ENCODE measurements around the gene DMRTC1. TPM values are rescaled to one million over a fixed set of nuclear protein-coding genes. Genes with fewer than 3 reads are reported as not detected.
"Not testable (repeated sequence)": the region's sequence is repeated elsewhere in the genome, so short reads cannot be mapped to it uniquely, and the experiment has no call there.

The DMRTC1 gene, protein sequence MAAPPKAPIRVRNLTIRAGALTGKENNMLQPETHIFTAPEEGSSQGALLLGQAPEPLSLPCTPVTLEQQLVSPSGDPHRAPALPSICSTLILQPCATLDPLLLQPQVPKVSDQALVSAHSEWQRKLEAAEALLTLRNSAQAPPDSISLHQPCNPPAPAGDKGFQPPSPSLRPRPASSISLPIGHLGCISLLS
- not detected for total RNA-seq
- long read RNA-seq, result 0 reads

DNA sequence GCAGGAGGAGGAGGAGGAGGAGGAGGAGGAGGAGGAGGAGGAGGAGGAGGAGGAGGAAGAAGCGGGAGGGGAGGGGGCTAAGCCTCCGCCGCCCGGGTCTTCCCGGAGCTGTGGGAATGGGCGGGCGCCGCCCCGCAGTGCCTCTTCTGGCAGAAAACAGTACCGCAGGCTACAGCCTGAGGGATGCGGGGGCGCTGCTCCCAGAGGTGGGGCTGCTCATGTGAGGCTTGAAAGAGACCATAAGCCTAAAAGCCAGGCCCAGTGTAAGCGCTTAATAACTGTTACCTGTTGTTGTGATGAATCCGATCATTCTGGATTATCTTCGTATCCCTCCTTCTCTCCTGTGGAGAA, at the start of gene DMRTC1:
TSS of gene DMRTC1 (minus strand) at position 19 of the 351 bp plus-strand sequence. CDS start 68,143 bp downstream, outside the sequence.
- intact Hi-C loops (cut with DNase I); DNase-seq; H3K36me3 ChIP-seq; H3K27me3 ChIP-seq (ENCODE audit: low read depth); H3K4me1 ChIP-seq; H3K9me3 ChIP-seq; H3K4me3 ChIP-seq; H3K27ac ChIP-seq: not testable (repeated sequence)
- peak; percentile 90 to 92 for ATAC-seq

GRCh38 chrX:72980894-72981469, 37.3 kb upstream of the DMRTC1 start:
- H3K4me1 ChIP-seq; H3K36me3 ChIP-seq; H3K27me3 ChIP-seq (ENCODE audit: low read depth); H3K9me3 ChIP-seq; H3K27ac ChIP-seq; intact Hi-C loops (cut with DNase I); DNase-seq; ATAC-seq; H3K4me3 ChIP-seq: not testable (repeated sequence)

DNA sequence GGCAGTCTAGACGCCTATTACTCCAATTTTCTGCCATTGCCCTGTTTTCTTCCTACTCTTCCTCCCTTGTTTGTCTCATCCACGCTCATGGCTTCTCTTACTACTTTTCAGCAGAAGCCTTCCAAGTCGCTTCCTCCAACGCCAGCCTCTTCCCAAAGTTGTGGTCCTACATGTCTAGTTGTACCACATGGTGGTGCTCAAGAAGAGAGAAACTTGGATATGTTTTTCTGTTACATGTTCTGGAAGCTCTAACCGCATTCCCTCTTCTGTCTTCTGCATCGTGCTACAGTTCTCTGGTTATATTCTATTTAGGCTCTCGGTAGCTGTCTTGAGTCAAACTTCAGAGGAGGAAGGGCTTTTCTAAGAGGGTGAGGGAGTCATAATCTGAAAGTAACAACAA, 31.2 kb upstream of the DMRTC1 start:
- DNase-seq; H3K9me3 ChIP-seq; intact Hi-C loops (cut with DNase I); H3K36me3 ChIP-seq; H3K4me1 ChIP-seq; ATAC-seq; H3K27ac ChIP-seq; H3K27me3 ChIP-seq (ENCODE audit: low read depth); H3K4me3 ChIP-seq: not testable (repeated sequence)

GRCh38 chrX:72971859-72972258, 28.2 kb upstream of the DMRTC1 start:
- DNase-seq; H3K4me3 ChIP-seq; H3K4me1 ChIP-seq; H3K27me3 ChIP-seq (ENCODE audit: low read depth); H3K36me3 ChIP-seq; ATAC-seq; H3K27ac ChIP-seq; intact Hi-C loops (cut with DNase I); H3K9me3 ChIP-seq: not testable (repeated sequence)

DNA sequence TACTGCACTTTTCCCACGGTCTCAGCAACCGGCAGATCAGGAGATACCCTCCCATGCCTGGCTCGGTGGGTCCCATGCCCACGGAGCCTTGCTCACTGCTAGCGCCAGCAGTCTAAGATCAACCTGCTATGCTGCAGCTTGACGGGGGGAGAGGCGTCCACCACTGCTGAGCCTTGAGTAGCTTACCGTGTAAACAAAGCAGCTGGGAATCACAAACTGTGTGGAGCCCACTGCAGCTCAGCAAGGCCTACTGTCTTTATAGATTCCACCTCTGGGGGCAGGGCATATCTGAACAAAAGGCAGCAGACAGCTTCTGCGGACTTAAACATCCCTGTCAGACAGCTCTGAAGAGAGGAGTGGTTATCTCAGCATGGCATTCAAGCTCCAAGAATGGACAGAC, 16.3 kb upstream of the DMRTC1 start:
- H3K4me1 ChIP-seq; DNase-seq; intact Hi-C loops (cut with DNase I); ATAC-seq; H3K36me3 ChIP-seq; H3K4me3 ChIP-seq; H3K27me3 ChIP-seq (ENCODE audit: low read depth); H3K9me3 ChIP-seq; H3K27ac ChIP-seq: not testable (repeated sequence)

GRCh38 chrX:72943035-72943818, 410 bp downstream of the DMRTC1 start:
- H3K9me3 ChIP-seq; H3K27ac ChIP-seq; H3K4me3 ChIP-seq; intact Hi-C loops (cut with DNase I); DNase-seq; H3K27me3 ChIP-seq (ENCODE audit: low read depth); H3K36me3 ChIP-seq; H3K4me1 ChIP-seq: not testable (repeated sequence)
- peak; percentile 77 to 79 for ATAC-seq

DNA sequence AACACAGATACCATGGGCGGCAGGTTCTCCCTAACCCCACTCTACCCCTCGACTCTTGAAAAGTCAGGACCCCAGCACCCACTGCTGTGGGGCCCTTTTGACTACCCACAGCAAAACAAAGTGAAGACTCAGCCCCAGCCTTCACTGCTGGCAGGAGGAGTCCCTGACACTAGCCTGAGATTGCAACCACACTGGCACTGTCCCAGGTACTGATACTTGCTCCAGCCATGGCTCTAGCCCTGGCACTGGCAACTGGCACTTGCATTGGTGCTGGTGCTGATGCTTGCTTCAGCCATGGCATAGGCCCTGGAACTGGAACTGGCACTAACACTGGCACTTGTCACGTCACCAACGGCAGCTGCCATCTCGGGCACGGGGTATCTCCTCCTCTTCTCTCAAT, 1.4 kb downstream of the DMRTC1 start:
- H3K27ac ChIP-seq; ATAC-seq; H3K36me3 ChIP-seq; H3K4me3 ChIP-seq; H3K4me1 ChIP-seq; H3K9me3 ChIP-seq; intact Hi-C loops (cut with DNase I); H3K27me3 ChIP-seq (ENCODE audit: low read depth); DNase-seq: not testable (repeated sequence)

DNA sequence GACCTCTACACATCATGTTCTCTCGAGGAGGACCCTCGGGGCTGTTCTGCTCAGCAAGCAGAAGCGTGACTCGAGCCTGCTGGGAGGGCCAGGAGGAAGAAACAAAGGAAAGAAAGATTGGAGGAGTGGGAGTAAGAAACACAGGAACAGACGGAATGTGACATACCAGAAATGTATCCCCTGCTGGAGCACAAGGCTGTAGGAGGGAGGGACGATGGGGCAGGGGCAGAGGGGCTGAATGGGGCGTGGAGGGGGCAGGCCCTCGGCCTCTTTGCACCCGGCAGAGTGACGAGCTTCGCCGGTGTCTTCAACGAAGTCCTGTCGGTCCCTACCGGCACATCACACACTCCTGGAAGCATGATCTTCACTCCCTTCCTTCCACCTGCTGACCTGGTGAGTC, 5.7 kb downstream of the DMRTC1 start, which contains the start of gene FAM236A:
TSS of gene FAM236A (plus strand) at position 301 of the 400 bp plus-strand sequence. CDS start at position 358, 57 bp downstream.
- DNase-seq; intact Hi-C loops (cut with DNase I); H3K9me3 ChIP-seq; H3K4me3 ChIP-seq; H3K36me3 ChIP-seq; H3K27ac ChIP-seq; H3K4me1 ChIP-seq; H3K27me3 ChIP-seq (ENCODE audit: low read depth); ATAC-seq: not testable (repeated sequence)

GRCh38 chrX:72936882-72937455, 6.7 kb downstream of the DMRTC1 start:
- DNase-seq; H3K27ac ChIP-seq; H3K4me3 ChIP-seq; H3K4me1 ChIP-seq; H3K36me3 ChIP-seq; H3K9me3 ChIP-seq; intact Hi-C loops (cut with DNase I); H3K27me3 ChIP-seq (ENCODE audit: low read depth): not testable (repeated sequence)
- ATAC-seq, result peak; percentile 59 to 82

DNA sequence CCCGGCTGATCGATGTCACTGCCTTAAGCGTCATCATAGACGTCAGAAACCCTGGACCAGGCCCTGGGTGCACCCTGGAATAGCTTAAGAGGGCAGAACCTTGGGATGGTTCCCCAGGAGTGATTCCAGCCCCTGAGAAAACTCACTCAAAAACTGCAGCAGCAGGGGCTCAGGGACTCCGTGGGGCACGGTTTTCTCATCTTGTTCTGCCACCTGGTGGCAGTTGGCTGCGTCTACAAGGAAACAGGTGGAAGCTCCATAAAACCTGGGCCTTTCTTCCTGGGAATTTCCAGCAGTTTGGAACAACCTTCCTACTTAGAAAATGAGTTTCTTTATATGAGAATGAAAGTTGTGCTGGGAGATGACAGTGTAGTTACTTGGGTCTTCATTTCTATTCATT, 7.2 kb downstream of the DMRTC1 start:
- H3K27me3 ChIP-seq (ENCODE audit: low read depth); H3K4me3 ChIP-seq; H3K9me3 ChIP-seq; H3K4me1 ChIP-seq; DNase-seq; H3K27ac ChIP-seq; intact Hi-C loops (cut with DNase I); H3K36me3 ChIP-seq: not testable (repeated sequence)
- peak; percentile 60 to 76 for ATAC-seq

DNA sequence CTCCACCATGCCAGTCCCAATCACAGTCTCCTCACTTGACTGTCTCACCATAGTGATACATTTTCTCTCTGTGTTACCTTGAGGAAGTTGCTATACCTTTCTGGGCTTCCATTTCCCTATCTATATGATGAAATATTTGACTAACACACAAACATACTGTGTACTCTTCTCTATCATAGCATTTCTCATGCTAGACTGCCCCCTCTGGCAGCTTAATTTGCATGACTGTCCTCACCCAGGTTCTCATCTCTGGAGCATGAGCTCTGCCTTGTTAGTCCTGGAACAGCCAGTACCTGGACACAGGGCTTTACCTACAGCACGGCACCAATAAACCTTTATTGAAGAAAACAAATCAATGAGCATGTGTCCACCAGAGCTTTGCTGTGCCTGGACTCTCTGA, 11.4 kb downstream of the DMRTC1 start:
- ATAC-seq; DNase-seq; H3K4me1 ChIP-seq; H3K27ac ChIP-seq; intact Hi-C loops (cut with DNase I); H3K4me3 ChIP-seq; H3K9me3 ChIP-seq; H3K36me3 ChIP-seq; H3K27me3 ChIP-seq (ENCODE audit: low read depth): not testable (repeated sequence)

DNA sequence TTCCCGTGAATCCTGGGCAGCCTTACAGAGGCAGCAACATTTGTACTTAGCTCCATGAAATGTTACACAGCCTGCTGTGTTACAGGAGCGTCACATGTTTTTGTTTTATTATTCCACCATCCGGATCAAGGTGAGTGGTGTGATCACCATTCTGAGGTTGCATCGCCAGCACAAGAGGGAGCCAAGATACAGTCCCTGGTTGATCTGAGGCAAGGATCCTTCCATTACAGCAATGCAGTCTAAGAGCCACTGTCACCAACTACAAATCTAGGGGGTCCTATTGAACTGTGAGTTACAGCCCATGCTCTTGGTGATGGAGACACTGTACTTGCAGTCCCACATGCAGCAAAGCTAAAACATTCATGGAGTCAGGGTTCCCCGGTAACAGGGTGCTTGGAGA, 27.5 kb downstream of the DMRTC1 start:
- H3K9me3 ChIP-seq; ATAC-seq; H3K27ac ChIP-seq; H3K4me3 ChIP-seq; DNase-seq; H3K4me1 ChIP-seq; H3K36me3 ChIP-seq; H3K27me3 ChIP-seq (ENCODE audit: low read depth); intact Hi-C loops (cut with DNase I): not testable (repeated sequence)

- H3K27me3 ChIP-seq (ENCODE audit: low read depth); H3K9me3 ChIP-seq; intact Hi-C loops (cut with DNase I); H3K4me3 ChIP-seq; ATAC-seq; H3K27ac ChIP-seq; H3K4me1 ChIP-seq; DNase-seq; H3K36me3 ChIP-seq: not testable (repeated sequence)
Measured at GRCh38 chrX:72912315-72912714, 31.3 kb downstream of the DMRTC1 start, which contains the start of gene FAM236C. TSS of gene FAM236C (plus strand) at chrX:72912615. CDS start at chrX:72912715, 100 bp downstream.
